OCI-LY1 (cell line): ENCODE data around the gene TEX13B.

Experiments
- H2AFZ ChIP-seq: fragments of 200-600 bp; sonication (generic), shearing (Covaris generic); 2 replicates; pipeline ENCODE4 v1.6.0; 2014; ENCODE audit warnings: antibody characterized with exemption, mild to moderate bottlenecking, low read length
- H3F3A ChIP-seq: fragments of 200-600 bp; sonication (generic), shearing (Covaris generic); 2 replicates; pipeline ENCODE4 v1.6.0; 2014; ENCODE audit warnings: mild to moderate bottlenecking, antibody characterized with exemption, low read length, moderate library complexity; ENCODE audit not compliant: insufficient read depth
- H3K27ac ChIP-seq: fragments of 200-600 bp; sonication (generic); 2 replicates; pipeline ENCODE4 v1.5.1; 2014; ENCODE audit warnings: low read length, mixed run types, mild to moderate bottlenecking, low read depth; ENCODE audit not compliant: poor library complexity, severe bottlenecking
- H3K27me3 ChIP-seq: fragments of 200-600 bp; sonication (generic); 2 replicates; pipeline ENCODE4 v1.6.0; 2014; ENCODE audit warnings: antibody characterized with exemption, mild to moderate bottlenecking, low read length, moderate library complexity; ENCODE audit not compliant: insufficient read depth
- H3K36me3 ChIP-seq: fragments of 200-600 bp; sonication (generic); 2 replicates; pipeline ENCODE4 v1.6.1; 2014; ENCODE audit warnings: mild to moderate bottlenecking, antibody characterized with exemption, low read length, moderate library complexity, mixed read lengths; ENCODE audit not compliant: insufficient read depth
- H3K4me1 ChIP-seq: fragments of 200-600 bp; sonication (generic); 2 replicates; pipeline ENCODE4 v1.5.1; 2014; ENCODE audit warnings: mild to moderate bottlenecking, low read length, moderate library complexity; ENCODE audit not compliant: insufficient read depth, severe bottlenecking
- H3K4me2 ChIP-seq: fragments of 200-600 bp; sonication (generic), shearing (Covaris generic); 2 replicates; pipeline ENCODE4 v1.6.1; 2014; ENCODE audit warnings: low read length
- H3K4me3 ChIP-seq: fragments of 200-600 bp; sonication (generic); 2 replicates; pipeline ENCODE4 v1.5.1; 2014; ENCODE audit warnings: low read length, low read depth, mild to moderate bottlenecking, mixed read lengths; ENCODE audit not compliant: poor library complexity, severe bottlenecking
- H3K79me2 ChIP-seq: fragments of 200-600 bp; shearing (Covaris generic); 2 replicates; pipeline ENCODE4 v1.6.1; 2016; ENCODE audit warnings: mixed run types, low read length, mixed read lengths; ENCODE audit not compliant: insufficient read depth
- H3K9ac ChIP-seq: fragments of 200-600 bp; sonication (generic), shearing (Covaris generic); 2 replicates; pipeline ENCODE4 v1.6.1; 2014; ENCODE audit warnings: mild to moderate bottlenecking, low read length, mixed read lengths
- H3K9me2 ChIP-seq: fragments of 200-600 bp; sonication (generic), shearing (Covaris generic); 2 replicates; pipeline ENCODE4 v1.6.1; 2014; ENCODE audit warnings: low read depth, mild to moderate bottlenecking, low read length, mixed read lengths
- H3K9me3 ChIP-seq: fragments of 200-600 bp; shearing (Covaris generic); 2 replicates; pipeline ENCODE4 v1.6.1; 2014; ENCODE audit warnings: low read length, mixed read lengths
- H4K20me1 ChIP-seq: fragments of 200-600 bp; sonication (generic), shearing (Covaris generic); 2 replicates; pipeline ENCODE4 v1.6.0; 2016; ENCODE audit warnings: mild to moderate bottlenecking, low read length; ENCODE audit not compliant: insufficient read depth
- EZH2 ChIP-seq: fragments of 200-600 bp; sonication (generic), shearing (Covaris generic); IDR thresholded peaks from 2 replicates; pipeline ENCODE4 v1.8.0; 2017; ENCODE audit warnings: borderline replicate concordance, mixed run types, mild to moderate bottlenecking, antibody characterized with exemption, low read length, moderate library complexity, mixed read lengths
- TF ChIP-seq, protein P1 (sequence below): fragments of 200-600 bp; sonication (generic), shearing (Covaris generic); IDR thresholded peaks from 2 replicates; pipeline ENCODE4 v1.5.1; 2017; ENCODE audit warnings: mild to moderate bottlenecking, antibody characterized with exemption, low read length, moderate library complexity, mixed read lengths

Gene TEX13B

DNA sequence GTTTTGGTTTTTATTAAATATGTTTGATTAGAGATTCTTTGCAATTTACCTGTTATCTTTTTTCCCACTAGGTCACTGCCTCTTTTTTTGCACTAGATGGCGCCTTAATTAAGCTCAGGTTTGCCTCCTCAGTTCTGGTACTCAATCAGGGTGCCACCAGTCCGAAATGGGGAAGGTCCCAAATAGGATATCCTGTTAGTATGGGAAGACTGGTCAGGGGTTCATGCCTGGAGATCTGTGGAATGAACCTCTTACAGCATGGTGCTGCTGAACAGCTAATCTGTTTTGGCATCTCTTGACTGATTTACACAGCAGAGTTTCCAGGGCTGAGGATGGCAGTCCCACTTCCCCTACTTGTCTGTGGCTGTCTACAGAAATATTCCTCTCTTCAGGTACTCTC lies 38.5 kb upstream of the TEX13B start:
- H3F3A ChIP-seq: no peaks in the 10 kb centered on the region
- H3K9me3 ChIP-seq: no peaks in the 10 kb centered on the region
- H3K27me3 ChIP-seq: no peaks in the 10 kb centered on the region
- no peaks in the 10 kb centered on the region for H3K79me2 ChIP-seq
- no peak overlapping the region for H3K27ac ChIP-seq
- H3K4me2 ChIP-seq: no peak overlapping the region
- H3K9ac ChIP-seq: no peak overlapping the region
- no peak overlapping the region for H3K4me3 ChIP-seq
- H3K9me2 ChIP-seq: no peaks in the 10 kb centered on the region
- no peak for TF ChIP-seq EZH2
- TF ChIP-seq, protein P1, sequence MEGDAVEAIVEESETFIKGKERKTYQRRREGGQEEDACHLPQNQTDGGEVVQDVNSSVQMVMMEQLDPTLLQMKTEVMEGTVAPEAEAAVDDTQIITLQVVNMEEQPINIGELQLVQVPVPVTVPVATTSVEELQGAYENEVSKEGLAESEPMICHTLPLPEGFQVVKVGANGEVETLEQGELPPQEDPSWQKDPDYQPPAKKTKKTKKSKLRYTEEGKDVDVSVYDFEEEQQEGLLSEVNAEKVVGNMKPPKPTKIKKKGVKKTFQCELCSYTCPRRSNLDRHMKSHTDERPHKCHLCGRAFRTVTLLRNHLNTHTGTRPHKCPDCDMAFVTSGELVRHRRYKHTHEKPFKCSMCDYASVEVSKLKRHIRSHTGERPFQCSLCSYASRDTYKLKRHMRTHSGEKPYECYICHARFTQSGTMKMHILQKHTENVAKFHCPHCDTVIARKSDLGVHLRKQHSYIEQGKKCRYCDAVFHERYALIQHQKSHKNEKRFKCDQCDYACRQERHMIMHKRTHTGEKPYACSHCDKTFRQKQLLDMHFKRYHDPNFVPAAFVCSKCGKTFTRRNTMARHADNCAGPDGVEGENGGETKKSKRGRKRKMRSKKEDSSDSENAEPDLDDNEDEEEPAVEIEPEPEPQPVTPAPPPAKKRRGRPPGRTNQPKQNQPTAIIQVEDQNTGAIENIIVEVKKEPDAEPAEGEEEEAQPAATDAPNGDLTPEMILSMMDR: peak; percentile 50
- H2AFZ ChIP-seq: no peak overlapping the region
- H4K20me1 ChIP-seq: no peaks in the 10 kb centered on the region
- no peaks in the 10 kb centered on the region for H3K36me3 ChIP-seq
- no peaks in the 10 kb centered on the region for H3K4me1 ChIP-seq

DNA sequence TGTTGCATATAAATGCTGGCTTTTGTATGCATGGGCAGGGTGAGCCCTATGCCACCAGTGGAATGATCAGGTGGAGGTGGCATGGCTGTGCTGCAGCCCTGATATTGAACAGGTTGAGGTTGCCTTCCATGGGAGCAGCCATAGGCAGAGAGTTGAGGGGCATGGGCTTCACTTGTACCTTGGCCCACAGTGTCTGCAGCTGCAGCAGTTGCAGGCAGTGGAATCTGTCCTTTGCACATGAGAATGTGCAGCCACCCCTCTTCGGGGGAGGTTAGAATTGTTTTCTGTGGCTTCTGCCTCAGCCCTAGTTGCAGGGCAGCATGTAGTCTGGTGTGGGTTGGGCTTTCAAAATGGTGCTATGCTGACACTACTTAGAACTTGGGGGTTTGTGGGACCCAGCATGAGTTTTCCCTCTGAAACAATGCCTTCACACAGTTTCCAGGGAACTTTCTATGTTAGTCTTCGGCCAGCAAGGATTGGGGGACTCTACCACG lies 37.3 kb upstream of the TEX13B start:
- H3K27me3 ChIP-seq: no peaks in the 10 kb centered on the region
- no peaks in the 10 kb centered on the region for H3F3A ChIP-seq
- H2AFZ ChIP-seq: no peak overlapping the region

DNA sequence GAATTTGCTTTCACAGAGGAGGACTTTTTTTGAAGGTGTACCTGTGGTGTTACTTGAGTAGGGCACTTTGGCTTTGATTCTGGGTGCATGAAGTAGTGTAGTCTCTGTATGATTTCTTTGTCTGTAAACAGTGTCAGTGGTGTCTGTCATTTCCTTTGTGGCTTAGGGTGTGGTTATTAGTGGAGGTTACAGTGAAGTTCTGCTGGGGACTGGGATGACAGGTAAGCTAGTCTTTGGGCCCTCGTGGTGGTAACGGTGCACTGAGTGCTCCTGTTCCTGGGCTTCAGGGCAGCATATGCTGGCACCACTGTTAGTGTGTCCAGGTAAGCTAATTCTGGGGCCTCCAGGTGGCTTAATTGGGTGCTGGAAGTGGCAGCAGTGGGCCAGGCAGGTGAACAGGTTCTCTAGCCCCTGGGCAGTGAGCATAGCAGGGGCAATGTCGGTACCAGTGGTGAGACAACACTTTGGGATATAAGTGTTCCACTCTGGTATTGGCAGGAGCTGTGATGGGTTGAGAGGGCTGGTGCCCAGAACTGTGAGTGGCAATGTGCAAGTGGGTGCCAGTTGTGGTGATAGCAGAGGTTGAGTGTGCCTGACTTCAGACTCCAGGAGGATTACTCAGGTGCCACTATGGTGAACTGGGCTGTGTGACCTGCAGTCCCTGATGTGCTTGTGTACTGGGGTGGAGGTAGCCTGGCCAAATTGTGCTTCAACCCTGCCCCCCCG lies 36.6 kb upstream of the TEX13B start:
- Histone ChIP-seq H3K4me2 (no peak overlapping the region), H3K9me2 (no peaks in the 10 kb centered on the region), H3K9me3 (no peaks in the 10 kb centered on the region), H4K20me1 (no peaks in the 10 kb centered on the region), H3K4me1 (no peaks in the 10 kb centered on the region), H3F3A (no peaks in the 10 kb centered on the region), H3K36me3 (no peaks in the 10 kb centered on the region), H3K27ac (no peak overlapping the region), H3K4me3 (no peak overlapping the region), H3K27me3 (no peaks in the 10 kb centered on the region), H3K9ac (no peak overlapping the region), H2AFZ (no peak overlapping the region), H3K79me2 (no peaks in the 10 kb centered on the region)
- no peak for TF ChIP-seq EZH2
- TF ChIP-seq, protein P1: no peak

More for the DNA sequence above, 37.3 kb upstream of the TEX13B start:
- Histone ChIP-seq H3K79me2 (no peaks in the 10 kb centered on the region), H3K36me3 (no peaks in the 10 kb centered on the region), H3K27ac (no peak overlapping the region), H3K9ac (no peak overlapping the region), H3K4me2 (no peak overlapping the region), H3K4me3 (no peak overlapping the region), H4K20me1 (no peaks in the 10 kb centered on the region), H3K9me3 (no peaks in the 10 kb centered on the region), H3K9me2 (no peaks in the 10 kb centered on the region), H3K4me1 (no peaks in the 10 kb centered on the region)
- TF ChIP-seq EZH2: no peak
- TF ChIP-seq, protein P1: no peak
